Stimulated activated CD4-positive, alpha-beta T cell treated with anti-CD3 and anti-CD28 coated beads, Interleukin-1b, Interleukin-23, amount 100 ng/mL, for 48 hours (primary cell): ENCODE measurements around the gene PIAS4.
A peak's percentile ranks its signal among the peaks of the same experiment; 100 is the strongest.
"Not testable (repeated sequence)": the region's sequence is repeated elsewhere in the genome, so short reads cannot be mapped to it uniquely, and the experiment has no call there.

ENCODE experiments used
- DNase-seq: peaks from one replicate; pipeline ENCODE4 v3.0.0-alpha.2; 2020

PIAS4 gene

GRCh38 chr19:3998667-3999412, 8.7 kb upstream of the PIAS4 start:
- not testable (repeated sequence) for DNase-seq

- DNase-seq: not testable (repeated sequence)
Observed at GRCh38 chr19:4000798-4001197, 6.7 kb upstream of the PIAS4 start.

GRCh38 chr19:4005436-4005835, 2.1 kb upstream of the PIAS4 start:
- not testable (repeated sequence) for DNase-seq

DNA sequence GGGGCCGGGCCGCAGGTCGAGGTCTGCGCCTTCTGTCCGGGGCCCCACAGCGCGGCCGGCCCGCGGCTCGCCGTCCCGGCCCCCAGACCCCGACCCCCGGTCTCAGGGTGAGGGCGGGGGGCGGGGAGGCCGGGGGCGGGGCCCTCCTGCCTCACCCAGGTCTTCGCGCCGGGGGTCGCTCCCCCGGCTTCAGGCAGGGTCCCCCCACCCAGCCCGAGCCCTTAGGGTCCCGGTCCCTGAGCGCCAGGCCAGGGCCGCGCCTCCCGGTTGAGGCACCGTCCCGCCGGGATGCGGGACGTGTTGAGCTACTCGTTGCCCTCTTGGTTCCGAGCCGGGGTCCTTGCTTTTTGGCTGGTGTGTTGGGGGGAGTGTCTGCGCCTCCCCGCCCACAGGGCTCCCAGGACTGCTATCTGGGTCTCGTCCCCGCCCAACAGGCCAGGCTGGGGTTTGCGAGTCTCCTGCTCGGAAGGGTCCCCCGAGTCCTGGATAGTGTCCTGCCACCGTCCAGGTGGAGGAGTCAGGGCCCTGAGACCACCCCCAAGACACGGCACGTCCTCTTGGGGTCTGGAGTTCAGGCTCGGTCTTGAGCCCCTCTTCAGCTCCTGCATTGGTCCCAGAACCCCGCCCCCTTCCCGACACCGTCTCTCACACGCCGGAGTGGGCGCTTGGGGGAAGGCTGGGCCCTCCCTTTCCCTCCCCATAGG, 452 bp downstream of the PIAS4 start:
- DNase-seq: peak; percentile 11

DNA sequence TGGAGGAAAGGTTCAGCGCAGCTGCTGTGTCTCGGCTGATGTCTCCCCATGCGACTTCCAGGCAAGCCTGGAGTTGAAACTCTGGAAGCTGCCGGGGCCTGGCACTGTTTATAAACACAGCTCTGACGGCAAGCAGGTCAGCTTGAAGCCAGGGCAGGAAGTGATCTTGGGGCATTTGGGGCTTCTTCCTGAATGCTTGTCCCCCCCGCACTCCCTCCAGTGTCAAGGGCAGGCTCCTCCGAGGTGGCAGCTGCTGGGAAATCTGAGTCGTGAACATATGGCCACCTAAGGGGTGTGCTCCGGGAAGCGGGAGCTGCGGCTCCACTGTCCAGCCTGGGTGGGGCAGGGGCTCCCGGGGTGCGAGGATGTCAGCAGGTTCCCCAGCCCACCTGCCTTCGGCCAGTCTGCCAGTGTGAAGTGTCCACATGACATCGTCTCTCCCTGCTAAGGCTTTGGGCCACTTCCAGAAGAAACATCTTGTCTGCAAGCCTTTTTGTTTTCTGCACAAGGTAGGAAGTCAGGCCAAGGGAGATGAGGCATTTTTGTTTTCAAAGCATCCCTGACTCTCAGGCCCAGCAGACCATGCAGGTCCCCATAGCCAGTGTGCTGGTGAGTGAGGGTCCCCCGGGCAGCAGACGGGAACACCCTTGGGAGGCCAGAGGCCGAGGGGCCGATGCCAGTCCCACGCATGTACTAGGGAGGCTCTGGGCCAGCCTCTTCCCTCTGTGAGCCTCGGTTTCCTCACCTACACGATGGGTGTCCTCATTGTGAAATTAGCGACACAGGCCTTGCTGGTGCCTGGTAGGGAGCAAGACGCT, 2.7 kb downstream of the PIAS4 start:
- no peak for DNase-seq

DNA sequence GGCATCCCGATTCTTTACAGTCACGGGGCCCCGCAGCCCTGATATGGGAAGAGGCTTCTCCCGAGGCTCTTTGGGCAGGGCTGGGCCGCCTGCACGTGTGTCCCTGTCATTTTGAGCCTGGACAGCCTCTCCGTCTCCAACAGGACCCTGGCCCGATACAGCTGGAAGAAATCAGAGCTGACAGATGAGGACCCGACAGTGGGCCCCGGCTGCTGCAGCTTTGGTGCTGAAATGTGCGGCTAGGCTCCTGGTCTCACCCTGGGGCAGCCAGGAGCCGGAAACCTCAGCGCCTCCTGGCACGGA, 3.2 kb downstream of the PIAS4 start:
- DNase-seq: no peak

DNA sequence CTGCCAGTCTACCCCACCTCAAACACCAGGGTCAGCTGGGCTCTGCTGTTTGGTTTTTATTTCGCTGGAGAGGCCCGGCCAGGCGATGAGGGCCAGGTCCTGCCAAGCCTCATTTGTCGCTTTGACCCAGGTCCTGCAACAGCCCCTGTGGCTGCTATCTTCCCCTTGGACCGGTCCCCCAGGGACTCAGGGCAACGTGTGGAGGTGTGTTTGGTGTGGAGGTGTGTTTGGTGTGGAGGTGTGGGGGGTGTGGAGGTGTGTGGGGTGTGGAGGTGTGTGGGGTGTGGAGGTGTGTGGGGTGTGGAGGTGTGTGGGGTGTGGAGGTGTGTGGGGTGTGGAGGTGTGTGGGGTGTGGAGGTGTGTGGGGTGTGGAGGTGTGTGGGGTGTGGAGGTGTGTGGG, 3.9 kb downstream of the PIAS4 start:
- DNase-seq: not testable (repeated sequence)

DNA sequence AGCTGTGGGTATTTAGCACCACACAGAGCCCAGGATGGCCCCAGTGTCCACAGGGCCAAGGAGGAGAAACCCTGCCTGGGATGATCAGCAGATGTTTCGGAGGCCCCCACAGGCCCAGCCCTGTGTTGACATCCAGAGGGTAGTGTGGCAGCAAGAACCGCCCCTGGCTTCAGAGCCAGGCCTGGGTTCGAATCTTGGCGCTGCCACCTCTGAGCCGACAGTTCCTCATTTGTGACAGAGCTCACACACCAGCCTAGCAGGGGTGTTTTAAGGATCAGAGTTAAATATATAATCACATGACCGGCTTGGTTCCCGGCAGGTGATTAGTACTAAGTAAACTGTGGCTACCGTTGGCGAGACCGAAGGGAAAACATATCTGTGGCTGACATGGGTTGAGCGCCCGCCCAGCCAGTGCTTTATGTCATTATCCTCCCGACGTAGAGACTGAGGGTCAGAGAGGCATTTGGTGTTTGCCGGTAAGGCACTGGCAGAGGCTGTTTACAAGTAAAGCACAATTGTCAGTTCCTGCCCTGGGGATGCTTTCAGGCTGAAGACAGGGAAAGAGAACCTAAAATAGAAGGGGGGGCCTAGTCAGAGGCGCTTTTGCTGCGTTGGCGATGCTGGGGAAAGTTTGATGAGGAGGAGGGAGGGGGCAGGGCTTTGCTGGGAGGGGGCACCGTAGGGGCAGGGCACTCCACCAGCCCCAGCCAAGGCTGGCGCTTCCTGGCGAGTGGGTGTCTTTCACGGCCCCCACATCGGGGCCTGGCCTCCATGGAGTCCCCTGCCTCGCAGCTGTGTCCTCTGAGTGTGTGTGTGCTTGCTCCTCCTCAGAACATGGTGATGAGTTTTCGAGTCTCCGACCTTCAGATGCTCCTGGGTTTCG, 4.8 kb downstream of the PIAS4 start:
- DNase-seq: no peak

DNA sequence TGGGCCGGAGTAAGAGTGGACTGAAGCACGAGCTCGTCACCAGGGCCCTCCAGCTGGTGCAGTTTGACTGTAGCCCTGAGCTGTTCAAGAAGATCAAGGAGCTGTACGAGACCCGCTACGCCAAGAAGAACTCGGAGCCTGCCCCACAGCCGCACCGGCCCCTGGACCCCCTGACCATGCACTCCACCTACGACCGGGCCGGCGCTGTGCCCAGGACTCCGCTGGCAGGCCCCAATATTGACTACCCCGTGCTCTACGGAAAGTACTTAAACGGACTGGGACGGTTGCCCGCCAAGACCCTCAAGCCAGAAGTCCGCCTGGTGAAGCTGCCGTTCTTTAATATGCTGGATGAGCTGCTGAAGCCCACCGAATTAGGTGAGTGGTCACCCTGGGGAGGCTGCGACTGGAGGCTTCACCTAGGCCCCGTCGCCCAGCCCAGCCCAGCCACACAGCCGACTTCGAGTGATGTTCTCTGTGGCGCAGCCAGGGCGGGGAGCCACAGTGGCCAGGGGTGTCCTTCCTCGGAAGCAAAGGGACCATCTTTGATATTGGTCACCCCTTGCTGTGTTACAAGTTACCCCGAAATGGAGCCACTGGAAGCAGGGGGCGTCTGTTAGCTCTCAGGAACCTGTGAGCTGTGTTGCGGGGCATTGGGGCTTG, 5.6 kb downstream of the PIAS4 start:
- DNase-seq: no peak

DNA sequence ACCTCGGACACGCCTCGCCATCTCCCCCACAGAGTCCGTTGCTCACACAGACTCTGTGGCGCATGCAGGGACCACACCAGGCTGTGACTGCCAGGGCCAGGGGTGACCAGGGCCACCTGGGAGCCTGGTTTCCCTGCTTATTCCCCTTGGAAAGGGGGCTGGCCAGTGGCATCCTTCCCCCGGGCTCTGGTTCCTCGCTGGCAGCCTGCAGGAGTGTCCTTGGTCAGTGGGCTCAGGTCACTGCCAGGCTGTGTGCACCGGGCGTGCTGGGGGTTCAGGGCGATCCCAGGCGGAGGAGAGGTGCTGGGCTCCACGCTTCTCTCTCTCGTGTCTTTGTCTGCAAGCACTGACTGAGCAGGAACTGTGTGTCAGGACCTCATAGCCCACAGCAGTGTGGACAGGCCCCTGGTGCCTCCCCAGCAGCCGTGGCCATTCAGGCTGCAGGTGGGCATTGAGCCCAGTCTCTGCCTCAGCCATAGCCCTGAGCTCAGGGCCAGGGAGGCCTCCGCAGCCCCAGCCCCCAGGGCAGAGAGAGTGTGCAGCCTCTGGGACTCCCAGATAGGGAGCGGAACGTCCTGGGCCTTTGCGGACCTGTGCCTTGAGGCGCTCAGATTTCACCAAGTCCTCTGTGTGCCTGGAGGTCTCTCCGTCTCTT, 6.5 kb downstream of the PIAS4 start:
- no peak for DNase-seq

- DNase-seq: peak; percentile 39
Observed at GRCh38 chr19:4014541-4015491, 7.3 kb downstream of the PIAS4 start.

DNA sequence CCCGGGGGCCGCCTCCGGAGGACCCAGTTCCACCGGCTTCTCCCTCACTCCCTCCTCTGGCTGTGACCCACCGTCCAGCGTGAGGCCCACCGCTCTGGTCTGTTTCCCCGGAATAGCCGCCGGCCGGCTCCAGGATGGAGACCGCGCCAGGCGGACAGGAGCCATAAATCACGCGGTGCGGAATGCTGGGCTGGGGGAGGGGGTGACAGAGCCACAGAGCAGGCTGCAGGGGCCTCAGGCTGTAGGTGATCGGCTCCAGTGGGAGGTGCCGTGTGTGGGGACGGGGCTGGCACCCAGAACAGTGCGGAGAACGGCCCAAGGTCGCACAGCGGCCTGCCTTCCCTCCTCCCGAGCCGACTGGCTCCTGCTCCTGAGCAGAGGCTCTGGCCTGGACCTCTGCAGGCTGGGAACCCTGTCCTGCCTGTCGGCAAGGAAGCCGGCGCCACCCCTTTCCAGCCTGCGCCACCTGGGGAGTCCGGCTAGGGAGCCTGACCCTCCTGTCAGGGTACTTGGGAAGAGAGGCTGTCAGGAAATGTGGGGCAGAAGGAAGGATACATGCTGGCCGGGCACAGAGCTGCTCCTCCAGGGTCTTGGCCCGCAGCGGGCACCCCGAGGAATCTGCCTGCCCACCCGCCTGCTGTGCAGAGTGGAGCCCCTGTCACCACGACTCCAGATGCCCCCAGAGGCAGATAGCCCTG, 8.3 kb downstream of the PIAS4 start:
- DNase-seq: no peak

DNA sequence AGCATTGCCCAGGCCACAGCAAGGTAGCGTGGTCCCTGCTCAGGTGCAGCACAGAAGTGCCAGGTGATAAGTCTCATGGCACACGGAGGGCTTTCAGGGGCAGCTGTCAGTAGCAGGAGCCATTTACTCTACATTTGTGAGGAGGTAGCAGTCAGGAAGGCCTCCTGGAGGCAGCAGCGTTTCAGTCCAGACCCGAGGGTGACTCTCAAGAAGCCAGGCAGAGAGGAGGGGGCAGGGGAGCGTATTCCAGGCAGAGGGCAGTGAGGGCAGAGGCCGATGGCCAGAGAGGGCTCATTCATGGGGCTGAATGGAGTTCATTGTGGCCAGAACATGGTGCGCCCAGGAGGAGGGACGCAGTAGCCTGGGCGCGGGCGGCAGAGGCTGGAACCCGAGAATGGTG, 8.9 kb downstream of the PIAS4 start:
- DNase-seq: no peak

DNA sequence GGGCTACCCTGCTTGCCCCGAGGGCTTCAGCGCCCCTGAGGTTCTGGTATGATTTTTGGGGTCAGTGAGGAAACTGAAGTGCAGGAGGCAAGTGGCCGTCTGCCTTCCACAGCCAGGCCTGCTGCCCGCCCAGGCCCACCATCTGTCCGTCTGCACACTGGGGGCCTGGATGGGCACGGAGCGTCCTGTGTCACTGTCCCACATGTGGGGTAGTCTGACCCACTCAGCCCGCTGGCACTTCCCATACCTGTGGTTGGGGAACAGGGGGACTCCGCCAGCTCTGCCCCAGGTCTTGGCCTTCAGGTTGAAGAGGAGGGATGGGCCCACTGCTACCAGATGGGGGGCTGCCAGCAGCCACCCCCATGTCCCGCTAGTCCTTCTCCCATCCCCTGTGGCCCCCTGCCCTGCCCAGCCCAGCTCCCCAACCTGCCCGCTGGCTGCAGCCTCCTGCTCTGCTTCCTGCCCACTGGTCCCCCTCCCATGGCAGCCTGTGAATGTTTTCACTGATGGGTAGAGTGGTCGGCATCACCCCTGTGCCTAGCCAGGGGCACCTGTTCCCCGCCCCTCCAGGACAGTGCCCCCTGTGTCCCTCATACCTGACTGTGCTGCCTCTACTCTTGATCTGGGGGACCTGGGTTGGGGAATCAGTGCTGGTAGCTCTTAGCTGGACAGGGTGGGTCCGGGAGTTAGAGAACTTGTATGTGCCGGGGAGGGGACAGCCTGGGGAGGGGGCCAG, 9.5 kb downstream of the PIAS4 start:
- DNase-seq: no peak

GRCh38 chr19:4018140-4018613, 10.6 kb downstream of the PIAS4 start:
- no peak for DNase-seq

DNA sequence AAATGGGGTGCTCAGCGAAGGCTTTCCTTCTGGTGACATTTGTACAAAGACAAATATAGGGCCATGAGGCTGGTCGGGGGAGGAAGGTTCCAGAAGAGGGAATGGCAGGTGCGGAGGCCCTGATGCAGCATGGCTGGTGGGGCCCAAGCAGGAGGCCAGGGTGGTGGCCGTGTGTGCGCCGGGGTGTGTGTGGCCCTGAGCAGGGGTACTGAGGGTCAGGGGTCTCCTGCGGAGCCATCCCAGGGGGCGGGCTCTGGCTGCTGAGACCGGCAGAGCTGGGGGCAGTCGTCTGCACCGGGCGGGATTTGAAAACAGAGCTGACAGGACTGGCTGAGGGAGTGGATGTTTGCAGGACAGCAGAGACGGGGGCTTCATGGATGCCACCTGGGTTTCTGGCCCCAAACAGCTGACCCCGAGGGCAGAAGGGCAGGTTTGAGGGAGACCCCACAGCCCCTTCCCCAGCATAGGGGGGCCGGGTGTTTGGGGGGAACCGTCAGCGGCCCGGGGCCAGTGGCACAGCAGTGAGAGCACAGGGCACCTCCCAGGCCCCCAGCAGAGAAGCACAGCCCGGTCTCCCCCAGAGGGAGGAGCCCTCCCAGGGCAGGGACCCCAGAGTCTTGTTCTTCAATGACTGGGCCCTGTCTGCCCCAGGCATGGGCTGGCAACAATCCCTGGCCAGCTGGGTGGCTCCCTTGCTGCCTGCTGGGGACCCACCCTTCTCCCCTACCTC, 11.4 kb downstream of the PIAS4 start:
- DNase-seq: no peak

DNA sequence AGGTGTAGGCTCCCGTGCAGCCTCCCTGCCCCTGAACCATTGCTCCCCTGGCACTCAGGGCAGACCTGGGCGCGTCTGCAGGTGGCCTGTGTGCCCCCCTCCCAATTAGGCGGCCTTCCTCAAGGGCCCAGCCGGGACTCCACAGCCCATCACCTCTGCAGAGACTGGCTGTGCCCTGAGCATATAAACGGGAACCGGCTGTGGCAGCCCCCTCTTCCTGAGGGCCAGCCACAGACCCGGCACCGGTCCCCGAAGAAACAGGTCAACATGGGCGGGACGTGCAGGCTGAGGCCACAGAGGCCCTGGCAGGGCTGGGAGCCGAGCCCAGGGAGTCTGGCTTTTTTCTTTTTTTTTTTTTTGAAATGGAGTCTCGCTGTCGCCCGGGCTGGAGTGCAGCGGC, 12.0 kb downstream of the PIAS4 start:
- DNase-seq: no peak
